ENCODE data around the gene PGA5.

PGA5 gene

DNA sequence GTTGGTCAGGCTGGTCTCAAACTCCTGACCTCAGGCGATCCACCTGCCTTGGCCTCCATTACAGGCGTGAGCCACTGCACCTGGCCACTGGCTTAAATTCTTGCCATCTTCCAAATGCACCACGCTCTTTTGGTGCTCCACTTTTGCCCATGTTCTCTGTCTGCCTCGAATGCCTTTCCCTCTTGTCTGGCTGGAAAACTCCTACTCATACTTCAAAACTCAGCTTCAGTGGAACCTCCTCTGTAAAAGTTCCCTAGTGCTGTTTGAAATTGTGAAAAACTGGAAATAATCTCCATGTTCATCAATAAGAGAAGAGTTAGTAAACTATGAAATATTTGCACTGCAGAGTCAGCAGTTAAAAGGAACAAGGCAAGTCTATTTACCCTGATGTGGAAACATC, 42.6 kb downstream of the PGA5 start:
- H3K27ac Mint-ChIP-seq = no peak overlapping the region
- H3K36me3 Mint-ChIP-seq (ENCODE audit: low read depth) = no peaks in the 10 kb centered on the region
- H3K4me1 Mint-ChIP-seq (ENCODE audit: low read depth) = peaks cover 5% of the 10 kb centered on the region
- intact Hi-C loops (cut with micrococcal nuclease) = no loop called here
- no peak overlapping the region for H3K4me3 Mint-ChIP-seq
- H3K9me3 Mint-ChIP-seq = no peaks in the 10 kb centered on the region
- H3K27me3 Mint-ChIP-seq = peaks cover 14% of the 10 kb centered on the region

DNA sequence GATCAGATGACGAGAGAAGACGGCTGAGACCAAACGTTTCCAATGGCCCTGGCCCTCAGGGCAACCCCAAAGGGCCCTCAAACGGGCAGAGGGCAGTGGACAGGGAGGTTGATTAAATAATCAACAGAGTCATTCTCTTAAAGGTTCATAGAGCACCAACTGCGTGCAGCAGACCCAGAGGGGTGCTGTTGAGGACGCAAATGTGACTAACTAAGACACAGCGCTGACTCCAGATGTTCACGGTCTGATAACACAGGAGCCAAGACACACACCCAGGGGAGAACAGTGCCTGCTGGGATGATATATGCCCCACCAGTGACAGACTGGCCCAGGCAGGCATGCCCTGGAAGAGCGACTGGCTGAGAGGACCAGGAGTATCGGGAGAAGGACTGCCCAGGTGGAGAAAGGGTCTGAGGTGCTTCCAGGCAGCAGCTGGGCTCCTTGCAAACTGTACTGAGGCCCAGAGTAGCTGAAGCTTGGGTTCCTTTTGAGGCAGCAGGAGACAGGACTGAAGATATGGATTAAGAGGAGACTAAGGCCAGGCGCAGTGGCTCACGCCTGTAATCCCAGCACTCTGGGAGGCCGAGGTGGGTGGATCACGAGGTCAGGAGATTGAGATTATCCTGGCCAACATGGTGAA, 46.5 kb downstream of the PGA5 start:
- H3K36me3 Mint-ChIP-seq (ENCODE audit: low read depth) = no peaks in the 10 kb centered on the region
- H3K4me3 Mint-ChIP-seq = no peak overlapping the region
- H3K27me3 Mint-ChIP-seq = peaks cover 25% of the 10 kb centered on the region
- no peak overlapping the region for H3K27ac Mint-ChIP-seq
- intact Hi-C loops (cut with micrococcal nuclease) = no loop called here
- H3K4me1 Mint-ChIP-seq (ENCODE audit: low read depth) = peaks cover 12% of the 10 kb centered on the region
- H3K9me3 Mint-ChIP-seq = no peaks in the 10 kb centered on the region

DNA sequence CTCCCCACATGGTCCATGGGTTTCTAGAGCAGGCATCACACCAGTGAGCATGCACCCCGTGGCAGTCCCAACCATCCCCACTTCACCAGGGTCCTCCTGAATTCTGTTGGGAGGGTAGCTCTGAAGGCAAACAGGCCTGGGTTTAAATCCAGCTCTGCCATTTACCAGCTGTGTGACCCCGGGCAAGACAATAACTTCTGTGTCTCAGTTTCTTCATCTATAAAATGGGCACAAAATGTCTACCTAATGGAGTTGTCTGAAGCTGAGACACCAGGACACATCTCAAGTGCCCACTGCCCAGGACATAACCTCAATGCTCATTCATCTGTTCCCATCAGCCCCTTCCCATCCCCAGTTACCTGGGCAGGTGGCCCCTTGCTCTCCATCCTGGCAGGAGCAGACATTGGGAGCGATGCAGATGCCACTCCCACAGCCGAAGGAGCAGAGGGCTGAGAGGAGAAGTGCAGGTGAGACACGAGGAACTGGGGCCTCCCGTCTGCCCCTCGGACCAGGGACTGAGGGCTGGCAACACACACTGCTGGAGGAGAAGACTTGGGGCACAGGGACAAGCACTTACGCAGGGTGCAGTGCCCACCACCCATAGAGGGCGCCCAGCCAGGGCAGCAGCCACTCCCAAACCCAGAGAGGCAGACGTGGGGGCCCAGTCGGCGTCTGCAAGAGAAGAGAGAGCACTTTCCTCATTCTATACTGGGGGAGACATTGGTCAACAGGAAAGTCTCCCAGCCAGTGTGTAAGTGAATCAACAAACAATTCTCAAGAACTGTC, 50.1 kb downstream of the PGA5 start:
- H3K27me3 Mint-ChIP-seq = peaks cover 53% of the 10 kb centered on the region
- H3K36me3 Mint-ChIP-seq (ENCODE audit: low read depth) = no peaks in the 10 kb centered on the region
- H3K9me3 Mint-ChIP-seq = no peaks in the 10 kb centered on the region
- peaks cover 29% of the 10 kb centered on the region for H3K4me1 Mint-ChIP-seq (ENCODE audit: low read depth)
- intact Hi-C loops (cut with micrococcal nuclease) = no loop called here
- H3K4me3 Mint-ChIP-seq = no peak overlapping the region
- no peak overlapping the region for H3K27ac Mint-ChIP-seq

DNA sequence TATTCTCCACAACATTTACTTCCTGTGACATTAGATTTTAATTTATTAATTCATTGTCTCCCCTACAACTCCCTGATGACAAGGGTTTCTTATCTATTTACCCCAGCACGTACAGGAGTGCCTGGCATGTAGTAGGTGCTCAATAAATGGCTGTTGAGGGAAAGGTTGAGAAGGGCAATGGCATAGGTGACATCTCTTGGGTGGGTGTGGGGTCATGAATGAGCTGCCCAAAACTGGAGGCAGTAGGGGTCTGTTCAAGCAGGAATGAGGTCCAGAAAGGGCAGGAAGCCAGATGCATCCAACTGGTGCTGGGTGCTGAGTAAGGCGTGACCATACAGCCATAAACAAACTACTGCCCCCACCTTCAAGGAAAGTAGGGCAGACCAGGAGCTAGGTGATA, 51.4 kb downstream of the PGA5 start:
- intact Hi-C loops (cut with micrococcal nuclease) = no loop called here

DNA sequence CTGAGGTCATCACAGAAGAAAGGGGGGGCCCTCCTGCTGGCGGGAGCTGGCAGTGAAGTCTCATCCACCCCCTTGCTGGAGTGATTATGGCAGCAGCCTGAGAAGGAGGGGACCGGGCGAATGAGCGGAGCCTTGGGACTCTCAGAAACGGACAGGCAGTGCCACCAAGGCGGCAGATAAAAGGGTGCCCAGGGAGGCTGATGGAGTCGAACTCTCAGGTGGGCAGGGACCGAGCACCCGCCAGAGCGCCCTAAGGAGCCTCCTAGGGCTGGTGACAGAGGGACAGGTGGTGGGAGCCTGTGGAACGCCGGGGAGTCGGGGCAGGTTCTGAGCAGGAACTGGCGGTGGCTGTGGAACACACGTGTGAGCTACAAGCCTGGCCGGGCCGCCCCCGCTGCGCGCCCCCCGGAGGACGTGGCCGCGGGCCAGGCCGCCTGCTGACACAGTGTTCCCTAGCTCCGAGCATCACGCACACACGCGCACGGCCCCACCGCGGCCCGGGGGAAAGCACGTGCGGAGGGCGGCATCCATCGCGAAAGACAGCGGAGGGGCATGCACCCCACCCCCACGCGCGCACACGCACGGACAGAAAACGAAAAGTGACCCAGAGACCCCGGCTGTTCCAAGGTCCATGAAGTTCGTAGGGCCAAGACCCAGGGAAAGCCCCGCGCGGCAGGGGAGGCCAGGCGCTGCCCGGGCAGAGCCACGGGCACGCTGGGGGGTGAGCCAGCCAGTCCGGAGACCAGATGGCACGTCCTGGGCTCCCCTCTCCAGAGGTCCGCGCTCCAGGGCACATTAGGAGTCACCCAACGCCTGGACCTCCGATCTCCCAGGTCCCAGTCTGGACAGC, 53.1 kb downstream of the PGA5 start:
- peaks cover 62% of the 10 kb centered on the region for H3K27me3 Mint-ChIP-seq
- peak overlapping the region; percentile 43 for H3K27ac Mint-ChIP-seq
- intact Hi-C loops (cut with micrococcal nuclease) = no loop called here

More for the DNA sequence above, 51.4 kb downstream of the PGA5 start:
- H3K36me3 Mint-ChIP-seq (ENCODE audit: low read depth) = peaks cover 7% of the 10 kb centered on the region
- peaks cover 34% of the 10 kb centered on the region for H3K4me1 Mint-ChIP-seq (ENCODE audit: low read depth)
- no peak overlapping the region for H3K27ac Mint-ChIP-seq
- H3K27me3 Mint-ChIP-seq = peaks cover 63% of the 10 kb centered on the region
- H3K9me3 Mint-ChIP-seq = no peaks in the 10 kb centered on the region
- H3K4me3 Mint-ChIP-seq = no peak overlapping the region

DNA sequence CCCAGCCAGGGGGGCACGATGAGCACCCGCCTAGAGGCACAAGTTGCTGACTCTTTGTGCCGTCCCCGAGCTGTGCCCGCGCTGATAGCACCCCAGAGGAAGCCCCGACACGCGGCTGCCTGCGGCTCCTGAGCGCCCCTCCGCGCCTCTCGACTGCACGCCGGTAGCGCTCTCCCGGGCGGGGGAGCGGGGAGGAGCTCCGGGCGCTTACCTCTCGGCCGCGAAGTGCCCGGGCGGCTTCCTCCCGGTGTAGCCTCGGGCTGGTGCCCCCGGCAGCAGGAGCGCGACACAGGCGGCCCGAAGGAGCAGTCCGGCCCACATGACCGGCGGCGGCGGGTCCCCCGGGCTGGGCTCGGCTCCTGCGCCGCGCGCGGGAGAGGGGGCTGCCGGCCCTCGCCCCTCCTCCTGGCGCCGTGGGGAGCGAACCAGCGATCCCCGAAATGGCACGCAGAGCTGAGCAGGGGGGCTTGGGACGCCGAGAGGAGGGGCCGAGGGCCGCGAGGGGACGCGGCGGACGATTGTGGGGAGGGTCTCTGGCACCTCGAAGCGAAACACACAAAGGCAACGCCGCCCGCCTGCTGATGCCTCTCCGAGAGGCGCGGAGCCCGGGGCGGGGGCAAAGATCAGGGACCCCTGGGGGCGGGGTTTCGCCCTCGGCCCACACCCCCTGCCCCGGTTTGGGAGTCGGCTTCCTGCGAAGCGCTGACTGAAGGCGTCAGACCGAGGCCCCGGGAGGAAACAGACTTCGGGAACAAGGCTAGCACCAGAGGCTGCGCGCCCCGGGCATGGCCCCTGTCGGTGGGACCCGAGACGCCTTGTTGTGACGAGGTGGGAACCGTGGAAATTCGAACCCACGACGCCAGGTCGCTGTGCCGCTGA, 54.0 kb downstream of the PGA5 start, which contains the start of gene VWCE:
VWCE (minus strand) TSS at position 600 of the 879 bp plus-strand sequence; CDS start at position 321, 279 bp downstream.
- peaks cover 62% of the 10 kb centered on the region for H3K27me3 Mint-ChIP-seq
- H3K4me3 Mint-ChIP-seq = peak within 1 kb of the TSS; percentile 69
- intact Hi-C loops (cut with micrococcal nuclease) = no loop called here
- peaks cover 43% of the 10 kb centered on the region for H3K4me1 Mint-ChIP-seq (ENCODE audit: low read depth)
- peak within 1 kb of the TSS; percentile 43 for H3K27ac Mint-ChIP-seq
- H3K36me3 Mint-ChIP-seq (ENCODE audit: low read depth) = peaks cover 14% of the 10 kb centered on the region
- no peaks in the 10 kb centered on the region for H3K9me3 Mint-ChIP-seq

More for the DNA sequence above, 53.1 kb downstream of the PGA5 start:
- peak overlapping the region; percentile 69 for H3K4me3 Mint-ChIP-seq
- H3K9me3 Mint-ChIP-seq = no peaks in the 10 kb centered on the region
- peaks cover 14% of the 10 kb centered on the region for H3K36me3 Mint-ChIP-seq (ENCODE audit: low read depth)
- peaks cover 43% of the 10 kb centered on the region for H3K4me1 Mint-ChIP-seq (ENCODE audit: low read depth)

DNA sequence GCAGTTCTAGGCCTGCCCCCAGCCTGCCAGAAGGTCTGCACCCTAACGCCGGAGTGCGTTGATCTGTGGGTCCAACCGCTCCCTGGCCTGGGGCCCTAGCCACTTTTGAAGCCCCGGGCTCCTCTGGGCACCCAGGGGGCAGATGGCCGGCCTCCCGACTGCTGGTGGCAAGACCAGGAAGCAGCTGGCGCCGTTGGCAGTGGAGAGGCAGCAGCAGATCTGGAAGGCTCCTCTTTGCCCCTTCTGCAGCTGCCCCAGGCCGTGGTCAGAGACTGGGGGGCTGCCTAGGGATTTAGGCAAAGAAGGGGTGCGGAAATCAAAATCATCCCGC, 54.6 kb downstream of the PGA5 start:
- H3K27me3 Mint-ChIP-seq = peaks cover 60% of the 10 kb centered on the region
- intact Hi-C loops (cut with micrococcal nuclease) = no loop called here
- H3K27ac Mint-ChIP-seq = no peak overlapping the region
- no peaks in the 10 kb centered on the region for H3K9me3 Mint-ChIP-seq
- H3K4me3 Mint-ChIP-seq = peak overlapping the region; percentile 69
- H3K4me1 Mint-ChIP-seq (ENCODE audit: low read depth) = peaks cover 43% of the 10 kb centered on the region
- peaks cover 14% of the 10 kb centered on the region for H3K36me3 Mint-ChIP-seq (ENCODE audit: low read depth)

- peaks cover 14% of the 10 kb centered on the region for H3K36me3 Mint-ChIP-seq (ENCODE audit: low read depth)
- H3K27ac Mint-ChIP-seq = peak overlapping the region; percentile 26
- peaks cover 46% of the 10 kb centered on the region for H3K27me3 Mint-ChIP-seq
- intact Hi-C loops (cut with micrococcal nuclease) = no loop called here
- no peak overlapping the region for H3K4me3 Mint-ChIP-seq
- no peaks in the 10 kb centered on the region for H3K9me3 Mint-ChIP-seq
- peaks cover 31% of the 10 kb centered on the region for H3K4me1 Mint-ChIP-seq (ENCODE audit: low read depth)
Observed at GRCh38 chr11:61297341-61297740, 56.4 kb downstream of the PGA5 start.

DNA sequence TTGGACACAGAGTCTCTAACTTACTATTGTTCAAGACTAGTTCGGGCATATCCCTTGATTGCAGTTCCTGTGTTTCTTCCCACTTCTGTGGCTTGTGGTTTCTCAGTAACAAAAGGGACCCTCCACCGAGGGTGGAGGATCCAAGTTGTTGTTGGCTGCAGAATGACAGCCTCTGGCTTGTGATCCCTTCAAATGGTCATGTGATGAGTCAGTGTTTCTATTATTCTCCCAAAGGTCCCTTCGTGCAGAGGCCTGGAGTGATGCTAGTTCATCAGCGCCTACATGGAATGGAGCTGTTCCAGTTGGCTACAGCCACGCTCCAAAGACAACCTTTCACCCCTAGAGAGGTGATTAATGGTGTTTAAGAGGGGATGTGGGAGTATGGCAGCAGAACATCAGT, 56.8 kb downstream of the PGA5 start:
- peaks cover 31% of the 10 kb centered on the region for H3K4me1 Mint-ChIP-seq (ENCODE audit: low read depth)
- peaks cover 42% of the 10 kb centered on the region for H3K27me3 Mint-ChIP-seq
- no peaks in the 10 kb centered on the region for H3K9me3 Mint-ChIP-seq
- peaks cover 14% of the 10 kb centered on the region for H3K36me3 Mint-ChIP-seq (ENCODE audit: low read depth)
- H3K4me3 Mint-ChIP-seq = no peak overlapping the region
- peak overlapping the region; percentile 26 for H3K27ac Mint-ChIP-seq
- intact Hi-C loops (cut with micrococcal nuclease) = no loop called here

DNA sequence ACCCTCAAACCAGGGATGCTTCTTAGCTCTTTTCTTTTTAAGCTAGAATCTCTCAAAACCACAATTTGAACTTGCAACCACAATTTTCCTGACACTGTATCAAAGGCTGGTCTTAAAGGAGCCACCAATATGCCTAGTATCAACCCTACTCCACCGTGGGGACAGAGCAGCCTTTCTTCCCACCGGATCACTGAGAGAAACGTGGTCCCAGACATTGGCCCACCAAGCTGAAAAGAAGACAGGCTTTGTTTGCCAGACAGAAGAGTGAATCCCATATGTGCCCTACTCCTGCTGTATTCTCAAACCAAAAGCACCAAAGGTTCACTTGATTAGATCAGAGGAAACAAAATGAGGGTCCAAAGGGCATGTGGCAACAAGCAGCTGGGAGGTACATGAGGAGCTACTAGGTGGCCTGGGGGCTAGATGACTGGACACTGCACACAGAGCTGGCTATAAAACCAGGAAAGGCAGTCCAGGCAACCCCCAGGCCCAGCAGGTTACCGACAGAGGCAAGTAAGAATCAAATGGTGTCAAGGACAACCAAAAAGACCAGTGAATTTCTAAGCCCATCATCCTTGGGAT, 57.8 kb downstream of the PGA5 start:
- peaks cover 33% of the 10 kb centered on the region for H3K27me3 Mint-ChIP-seq
- no peak overlapping the region for H3K4me3 Mint-ChIP-seq
- no peak overlapping the region for H3K27ac Mint-ChIP-seq
- H3K36me3 Mint-ChIP-seq (ENCODE audit: low read depth) = peaks cover 14% of the 10 kb centered on the region
- intact Hi-C loops (cut with micrococcal nuclease) = no loop called here
- H3K4me1 Mint-ChIP-seq (ENCODE audit: low read depth) = peaks cover 24% of the 10 kb centered on the region
- no peaks in the 10 kb centered on the region for H3K9me3 Mint-ChIP-seq
